Measurements from ENCODE around the gene NTNG1. TPM values are rescaled to one million over a fixed set of nuclear protein-coding genes. Genes with fewer than 3 reads are reported as not detected.
"Not testable (repeated sequence)": the region's sequence is repeated elsewhere in the genome, so short reads cannot be mapped to it uniquely, and the experiment has no call there.

The NTNG1 gene
- total RNA-seq, 1 experiment from 2014 or later, result 0.41 TPM

DNA sequence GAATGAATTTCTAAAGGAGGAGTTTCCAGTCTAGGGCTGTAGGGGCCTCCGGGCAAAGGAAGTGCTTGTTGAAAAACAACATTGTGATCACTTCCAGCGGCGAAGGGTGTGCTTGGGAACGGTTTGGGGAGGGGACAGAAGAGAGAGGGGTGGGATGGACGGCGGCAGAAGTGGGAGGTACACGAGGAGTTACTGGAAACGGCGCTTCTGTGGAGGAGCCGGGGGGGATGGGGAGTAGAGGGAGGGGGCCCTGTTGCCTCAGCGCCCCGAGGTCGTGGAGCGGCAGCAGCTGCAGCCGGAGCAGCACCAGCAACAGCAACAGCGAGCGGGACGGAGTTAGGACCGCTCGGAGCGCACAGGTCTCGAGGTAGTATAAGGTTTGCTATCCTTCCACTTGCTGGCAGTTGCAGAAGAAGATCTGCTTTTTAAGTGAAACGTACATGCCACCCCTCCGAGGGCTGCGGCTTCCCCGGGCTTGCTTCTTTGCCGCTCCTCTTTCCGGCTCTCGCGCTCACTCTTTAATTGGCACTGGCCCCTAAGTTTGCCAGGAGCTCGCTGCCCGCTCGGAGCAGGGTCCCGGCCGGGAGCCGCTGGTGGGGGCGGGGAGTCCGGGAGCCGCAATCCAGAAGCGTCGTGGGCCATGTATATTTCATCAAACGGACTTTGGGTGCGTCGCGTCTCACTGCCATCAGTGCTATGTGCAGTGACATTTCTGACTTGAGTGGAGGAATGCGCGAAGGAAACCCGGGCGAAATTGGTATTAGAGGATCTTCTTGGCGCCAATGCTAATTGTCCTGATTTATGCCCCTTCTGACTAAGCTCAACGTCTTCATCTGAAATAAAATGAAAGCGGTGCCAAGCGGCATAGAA is 771 bp upstream of the NTNG1 start:
- peak; percentile 60 for DNase-seq (ENCODE audit: low read depth)

DNA sequence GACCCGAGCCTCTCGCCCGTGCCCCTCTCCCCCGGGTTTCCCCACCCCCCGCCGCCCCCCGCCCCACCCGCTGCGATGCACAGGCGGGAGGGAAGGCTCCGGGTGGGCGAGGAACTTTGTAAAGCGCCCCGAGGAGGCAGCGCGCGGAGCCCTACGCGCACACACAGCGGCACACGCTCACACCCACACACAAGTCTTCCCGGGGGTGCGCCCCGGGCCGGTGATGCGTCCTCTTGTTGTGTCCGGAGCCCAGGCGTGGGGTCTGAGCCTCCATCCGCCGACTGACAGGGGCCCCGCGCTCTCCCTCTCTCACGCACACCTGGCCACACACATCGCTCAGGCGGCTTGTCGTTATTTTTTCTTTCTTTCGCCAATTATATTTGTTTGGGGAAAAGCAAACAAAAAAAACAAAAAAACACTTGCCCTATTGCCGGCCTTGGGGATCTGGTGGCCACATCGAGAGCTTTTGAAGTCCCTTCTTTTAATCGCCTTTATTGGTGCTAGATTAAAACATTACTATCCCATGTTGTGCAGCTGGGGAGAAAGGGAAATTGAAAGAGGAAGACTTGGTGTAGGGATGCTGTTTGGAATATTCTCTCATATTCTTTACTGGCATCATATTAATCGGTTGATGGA is 770 bp downstream of the NTNG1 start:
- in situ Hi-C loops (cut with HindIII; ENCODE audit: low pct_unique_long_range_greater_than_20kb, low sequenced_read_pairs), result no loop called here

More for the DNA sequence above, 771 bp upstream of the NTNG1 start:
- in situ Hi-C loops (cut with HindIII; ENCODE audit: low pct_unique_long_range_greater_than_20kb, low sequenced_read_pairs), result no loop called here

DNA sequence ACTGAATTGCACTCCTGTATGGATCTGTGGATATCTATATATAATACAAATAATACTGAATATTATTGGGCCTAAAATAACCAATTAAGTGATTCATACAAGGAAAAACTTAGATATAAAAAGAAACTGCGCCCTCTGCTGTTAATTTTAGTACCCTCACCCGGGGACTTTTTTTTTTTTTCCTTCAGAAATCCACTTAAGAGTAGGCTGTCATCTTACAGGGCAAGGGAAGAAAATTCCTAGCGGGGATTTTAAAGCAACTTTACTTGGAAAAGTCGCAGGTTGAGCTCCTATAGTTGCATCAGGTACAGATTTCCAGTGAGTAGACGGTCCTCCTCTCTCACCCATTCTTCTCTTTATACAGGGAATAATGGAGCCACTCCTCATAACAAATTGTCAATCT is 1.3 kb downstream of the NTNG1 start:
- in situ Hi-C loops (cut with HindIII; ENCODE audit: low pct_unique_long_range_greater_than_20kb, low sequenced_read_pairs), result no loop called here
- DNase-seq (ENCODE audit: low read depth), result peak; percentile 64

More for the DNA sequence above, 770 bp downstream of the NTNG1 start:
- DNase-seq (ENCODE audit: low read depth), result no peak

DNA sequence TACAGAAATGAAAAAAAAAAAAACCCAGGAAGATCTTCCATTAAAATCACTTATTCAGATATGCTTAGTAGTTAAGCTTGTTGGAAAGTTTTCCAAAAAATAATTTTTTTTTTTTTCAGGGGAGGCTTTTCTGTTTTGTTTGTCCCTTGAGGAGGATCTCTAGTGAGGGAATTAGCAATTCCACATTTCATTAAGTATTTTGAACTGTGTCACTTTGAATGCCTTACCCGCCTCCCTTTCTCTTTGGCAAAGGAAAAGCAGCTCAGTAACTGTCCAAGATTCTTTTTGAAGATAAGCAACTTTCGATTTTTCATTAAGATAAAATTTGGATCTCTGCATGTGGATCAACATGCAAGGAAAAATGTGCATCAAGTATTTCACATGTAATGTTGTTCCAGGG is 1.8 kb downstream of the NTNG1 start:
- DNase-seq (ENCODE audit: low read depth), result no peak
- in situ Hi-C loops (cut with HindIII; ENCODE audit: low pct_unique_long_range_greater_than_20kb, low sequenced_read_pairs), result no loop called here

DNA sequence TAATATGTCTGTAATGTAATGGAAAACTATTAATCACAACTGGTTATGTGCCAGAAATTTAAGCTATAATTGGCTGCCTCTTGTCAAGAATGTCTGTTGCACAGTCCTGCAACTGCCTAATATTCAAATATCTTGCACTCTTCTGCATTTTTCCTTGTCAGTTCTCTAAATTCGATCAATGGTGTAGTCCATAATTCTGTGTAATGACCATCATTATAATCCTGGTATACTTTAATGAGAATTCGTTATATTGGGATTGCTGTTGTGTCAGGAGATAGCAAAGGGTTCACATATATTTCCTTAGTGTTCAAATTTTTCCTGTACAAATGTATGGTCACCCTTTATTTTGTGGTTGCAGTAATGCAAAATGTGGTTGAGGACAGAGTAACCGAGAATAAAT is 4.8 kb downstream of the NTNG1 start:
- in situ Hi-C loops (cut with HindIII; ENCODE audit: low pct_unique_long_range_greater_than_20kb, low sequenced_read_pairs), result no loop called here
- no peak for DNase-seq (ENCODE audit: low read depth)

DNA sequence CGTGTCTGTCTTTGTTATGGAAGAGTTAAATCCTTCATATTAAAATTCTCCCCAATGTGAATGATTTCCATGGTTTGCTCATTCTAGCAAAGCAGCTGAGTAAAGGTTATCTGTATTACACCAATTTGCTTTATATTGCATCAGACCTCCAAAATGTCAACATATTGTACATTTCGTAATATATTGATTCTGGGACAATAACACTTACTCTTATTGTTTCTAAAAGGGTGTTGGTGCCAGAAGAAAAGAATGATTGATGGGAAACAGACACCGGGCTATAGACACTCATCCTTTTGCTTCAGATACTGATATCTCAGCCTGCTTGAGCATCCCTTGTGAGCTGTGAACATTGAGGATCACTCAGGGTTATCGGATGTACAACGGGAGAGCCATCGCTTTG is 7.0 kb downstream of the NTNG1 start:
- DNase-seq (ENCODE audit: low read depth), result no peak
- in situ Hi-C loops (cut with HindIII; ENCODE audit: low pct_unique_long_range_greater_than_20kb, low sequenced_read_pairs), result no loop called here

DNA sequence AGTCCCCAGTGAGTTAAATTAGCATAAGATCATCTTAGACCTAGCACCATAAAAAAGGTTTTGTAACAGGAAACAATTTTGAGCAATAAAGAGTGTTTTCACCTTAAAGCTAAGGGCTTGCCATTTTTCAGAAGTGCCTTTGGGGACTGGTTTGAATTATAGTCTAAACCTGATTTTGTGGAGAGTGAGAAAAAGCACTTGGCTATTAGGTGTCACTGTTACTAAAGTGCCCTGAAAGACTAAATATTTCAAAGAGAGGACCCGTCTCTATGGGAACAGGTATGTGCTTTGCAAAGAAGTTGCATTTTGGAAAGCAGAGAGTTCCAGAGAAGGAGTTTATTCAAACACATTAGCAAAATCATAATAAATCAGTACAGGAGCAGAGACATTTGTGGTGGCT is 9.1 kb downstream of the NTNG1 start:
- no peak for DNase-seq (ENCODE audit: low read depth)
- in situ Hi-C loops (cut with HindIII; ENCODE audit: low pct_unique_long_range_greater_than_20kb, low sequenced_read_pairs), result no loop called here

DNA sequence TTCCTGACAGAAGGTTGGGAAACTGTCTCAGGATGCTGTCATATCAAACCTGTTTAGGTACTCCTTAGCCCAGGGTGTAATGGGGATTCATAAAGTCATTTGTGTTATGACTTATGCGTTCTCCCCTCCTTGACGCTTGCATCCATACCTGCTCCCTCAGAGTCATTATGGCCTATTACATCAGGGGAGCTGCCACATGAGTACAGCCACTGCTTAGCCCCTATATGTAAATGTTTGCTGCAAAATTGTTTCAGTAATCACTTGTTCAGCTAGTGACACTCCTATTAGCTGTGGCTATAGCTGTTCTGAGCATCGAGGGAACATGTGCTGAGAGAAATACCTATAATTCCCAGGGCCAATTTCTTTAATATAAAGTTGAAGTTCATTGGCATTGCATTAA is 10.5 kb downstream of the NTNG1 start:
- in situ Hi-C loops (cut with HindIII; ENCODE audit: low pct_unique_long_range_greater_than_20kb, low sequenced_read_pairs), result no loop called here
- DNase-seq (ENCODE audit: low read depth), result no peak

DNA sequence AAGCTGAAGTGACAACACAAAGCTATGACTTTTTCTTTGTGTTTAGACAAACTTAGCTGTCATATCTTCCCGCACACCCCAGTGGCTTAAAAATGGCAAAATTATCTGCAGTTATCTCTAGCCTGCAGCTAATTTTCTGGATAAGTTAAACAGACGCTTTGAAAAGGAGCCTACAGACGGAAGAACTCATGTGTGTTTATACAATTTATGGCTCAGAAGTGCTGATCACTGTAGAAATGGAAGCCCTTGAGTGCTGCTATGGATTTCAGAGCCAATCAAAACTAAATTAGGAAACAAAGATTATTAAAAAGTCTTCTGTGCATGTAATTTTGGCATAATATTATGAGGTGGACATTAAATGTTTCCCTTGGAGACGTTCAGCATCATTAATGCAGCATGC is 11.6 kb downstream of the NTNG1 start:
- in situ Hi-C loops (cut with HindIII; ENCODE audit: low pct_unique_long_range_greater_than_20kb, low sequenced_read_pairs), result no loop called here
- DNase-seq (ENCODE audit: low read depth), result no peak

DNA sequence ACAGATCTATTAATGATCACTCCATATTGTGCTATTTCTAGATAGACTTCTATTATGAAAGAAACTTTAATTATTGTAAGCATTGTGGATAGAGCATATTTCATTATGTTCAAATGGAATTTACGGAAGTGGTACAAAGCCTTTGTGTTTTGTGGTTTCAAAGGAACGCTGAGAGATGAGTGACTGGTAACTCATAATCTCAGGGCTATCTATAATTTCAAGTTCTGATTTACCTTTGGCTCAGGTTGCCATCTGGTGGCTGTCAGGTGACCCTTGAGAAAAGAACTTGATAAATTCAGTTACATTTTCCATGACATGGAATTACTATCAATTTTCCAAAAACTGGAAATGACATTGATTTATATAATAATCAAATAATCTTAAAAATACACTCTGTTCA is 12.2 kb downstream of the NTNG1 start:
- in situ Hi-C loops (cut with HindIII; ENCODE audit: low pct_unique_long_range_greater_than_20kb, low sequenced_read_pairs), result no loop called here
- no peak for DNase-seq (ENCODE audit: low read depth)

DNA sequence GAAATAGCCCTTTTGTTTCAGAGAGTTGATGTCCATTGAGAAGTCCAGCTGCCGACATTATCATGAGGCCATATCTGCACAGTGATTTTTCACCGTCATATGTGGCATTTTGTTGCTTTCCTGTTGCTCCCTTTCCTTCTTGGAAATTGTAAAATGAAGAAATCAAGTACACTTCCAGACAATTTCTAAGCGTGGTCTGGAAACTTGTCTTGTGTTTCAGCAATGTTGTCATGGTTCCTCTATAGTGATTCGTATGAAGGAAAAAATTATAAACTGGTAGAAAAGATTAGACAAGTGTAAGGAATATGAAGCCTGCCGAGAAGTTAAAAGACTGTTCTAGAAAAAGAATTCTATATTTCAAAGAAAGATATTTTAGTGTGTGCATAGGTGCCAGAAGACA is 17.7 kb downstream of the NTNG1 start:
- DNase-seq (ENCODE audit: low read depth), result no peak
- in situ Hi-C loops (cut with HindIII; ENCODE audit: low pct_unique_long_range_greater_than_20kb, low sequenced_read_pairs), result no loop called here

DNA sequence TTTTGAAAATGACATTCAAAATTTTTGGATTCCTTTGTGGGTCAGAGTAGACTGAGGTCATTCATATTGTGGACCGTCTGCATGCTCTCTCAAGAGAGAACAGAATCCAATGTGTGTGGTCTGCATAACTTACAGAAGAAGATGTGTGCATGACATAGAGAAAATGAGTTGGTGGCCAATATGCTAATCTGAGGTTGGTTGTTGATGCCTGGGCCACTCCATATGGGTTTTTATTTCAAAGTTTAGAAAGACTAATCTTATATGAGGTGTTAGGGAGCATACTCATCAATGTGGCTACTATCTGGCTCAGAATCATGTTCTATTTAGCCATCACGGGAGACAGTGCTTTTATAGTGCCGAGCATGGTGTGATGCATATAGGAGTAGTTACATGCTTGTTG is 18.2 kb downstream of the NTNG1 start:
- DNase-seq (ENCODE audit: low read depth), result no peak
- in situ Hi-C loops (cut with HindIII; ENCODE audit: low pct_unique_long_range_greater_than_20kb, low sequenced_read_pairs), result no loop called here

DNA sequence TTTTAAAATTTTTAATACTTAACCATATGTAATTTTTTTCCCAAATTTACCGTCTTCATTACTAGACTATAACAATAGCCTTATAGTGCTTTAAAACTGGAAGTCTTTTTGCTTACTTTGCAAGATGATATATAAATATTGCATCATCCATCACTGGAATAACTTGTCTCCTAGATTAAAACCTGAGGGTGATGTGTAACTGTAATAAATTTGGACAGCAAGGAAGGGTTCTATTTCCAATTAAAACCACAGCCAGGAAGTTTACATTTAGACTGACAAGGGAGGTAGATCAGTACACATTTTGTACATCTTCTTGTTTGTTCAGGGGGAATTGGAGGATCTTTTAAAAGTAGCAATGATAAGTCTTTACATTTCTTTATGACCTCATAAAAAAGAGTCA is 21.9 kb downstream of the NTNG1 start:
- in situ Hi-C loops (cut with HindIII; ENCODE audit: low pct_unique_long_range_greater_than_20kb, low sequenced_read_pairs), result no loop called here
- no peak for DNase-seq (ENCODE audit: low read depth)

DNA sequence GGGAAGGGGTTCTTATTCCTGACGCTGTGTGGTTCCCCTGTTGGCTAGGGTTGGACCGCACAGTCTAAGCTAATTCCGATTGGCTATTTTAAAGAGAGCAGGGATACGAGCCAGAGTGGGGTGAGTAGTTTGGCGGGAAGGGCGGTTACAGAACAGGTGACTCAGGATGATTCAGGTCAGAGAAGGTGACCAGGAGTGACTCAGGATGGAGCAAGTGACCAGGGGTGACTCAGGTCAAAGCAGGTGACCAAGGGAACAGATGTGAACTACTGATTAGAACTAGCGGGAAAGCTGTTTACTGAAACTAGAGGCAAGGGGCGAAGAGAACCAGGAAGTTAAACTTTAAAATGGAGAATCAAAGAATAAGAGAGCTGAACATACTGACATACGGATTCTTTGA is 24.1 kb downstream of the NTNG1 start:
- in situ Hi-C loops (cut with HindIII; ENCODE audit: low pct_unique_long_range_greater_than_20kb, low sequenced_read_pairs), result not testable (repeated sequence)
- DNase-seq (ENCODE audit: low read depth), result peak; percentile 54

DNA sequence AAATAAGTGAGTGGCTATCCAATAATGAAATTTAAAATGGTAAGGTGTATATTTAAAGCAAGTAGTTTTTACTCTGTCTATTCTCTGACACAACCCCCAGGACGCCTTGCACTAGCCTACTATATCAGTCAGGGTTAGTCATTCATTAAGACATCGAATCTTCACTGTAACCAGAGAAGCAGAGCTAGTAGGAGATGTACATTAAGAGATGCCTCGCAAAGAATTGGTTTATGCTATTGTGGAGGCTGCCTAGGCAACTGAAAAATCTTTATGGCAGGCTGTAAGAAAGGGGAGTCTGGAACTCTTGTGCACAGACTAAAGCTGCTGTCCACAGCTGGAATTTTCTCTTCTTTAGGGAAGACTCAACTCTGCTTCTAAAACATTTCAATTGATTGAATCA is 28.8 kb downstream of the NTNG1 start:
- no peak for DNase-seq (ENCODE audit: low read depth)
- in situ Hi-C loops (cut with HindIII; ENCODE audit: low pct_unique_long_range_greater_than_20kb, low sequenced_read_pairs), result no loop called here

DNA sequence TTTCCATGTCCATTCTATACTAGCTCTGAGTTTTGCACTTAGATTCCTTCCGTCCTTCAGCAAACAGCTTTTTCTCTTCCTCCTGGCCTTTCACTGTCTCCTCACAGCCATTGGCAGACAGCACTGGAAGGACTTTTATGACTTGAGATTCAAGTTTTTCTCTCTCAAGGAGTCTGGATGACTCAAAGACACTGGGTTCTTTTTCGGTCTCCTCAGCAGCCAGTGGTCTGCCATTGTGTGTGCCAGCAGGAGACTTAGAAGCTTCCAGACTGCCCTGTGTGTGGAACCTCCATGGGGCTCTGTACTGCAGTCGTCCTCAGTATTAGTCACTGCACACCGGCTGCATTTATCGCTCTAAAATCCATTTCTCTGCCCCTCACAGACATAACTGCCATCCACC is 30.5 kb downstream of the NTNG1 start:
- DNase-seq (ENCODE audit: low read depth), result no peak
- in situ Hi-C loops (cut with HindIII; ENCODE audit: low pct_unique_long_range_greater_than_20kb, low sequenced_read_pairs), result no loop called here

DNA sequence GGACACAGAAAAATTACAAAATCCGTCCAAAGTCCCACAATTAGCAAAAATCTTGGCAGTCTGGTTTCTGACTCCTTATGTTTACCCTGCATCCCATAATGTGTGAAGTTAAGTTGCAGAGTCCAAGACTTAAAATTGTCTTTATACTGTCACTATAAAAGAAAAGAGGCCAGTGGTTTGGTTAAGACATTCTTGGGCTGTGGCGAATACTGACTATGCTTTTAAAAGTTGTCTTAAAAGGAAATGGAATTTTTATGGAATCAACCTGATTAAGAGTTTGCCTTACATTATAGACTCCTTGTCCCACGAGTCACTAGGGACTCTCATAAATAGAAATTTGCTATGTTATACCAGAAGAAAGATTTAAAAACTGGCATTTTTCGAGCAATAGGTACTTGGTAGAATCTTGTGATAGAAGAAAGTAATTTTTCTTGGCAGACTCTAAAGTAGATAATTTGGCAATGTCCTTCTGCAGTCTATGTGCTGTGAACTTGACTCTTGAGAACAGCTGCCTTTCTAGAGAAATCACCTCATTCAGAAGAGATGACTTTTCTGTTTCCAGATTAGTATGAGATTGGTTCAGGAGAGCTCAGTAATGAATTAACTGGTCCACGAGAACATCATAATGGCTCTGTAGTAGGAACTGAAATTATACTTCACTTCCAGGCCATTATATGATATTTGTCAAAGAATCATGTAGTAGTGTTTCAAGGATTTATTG is 31.8 kb downstream of the NTNG1 start:
- in situ Hi-C loops (cut with HindIII; ENCODE audit: low pct_unique_long_range_greater_than_20kb, low sequenced_read_pairs), result no loop called here
- no peak for DNase-seq (ENCODE audit: low read depth)

DNA sequence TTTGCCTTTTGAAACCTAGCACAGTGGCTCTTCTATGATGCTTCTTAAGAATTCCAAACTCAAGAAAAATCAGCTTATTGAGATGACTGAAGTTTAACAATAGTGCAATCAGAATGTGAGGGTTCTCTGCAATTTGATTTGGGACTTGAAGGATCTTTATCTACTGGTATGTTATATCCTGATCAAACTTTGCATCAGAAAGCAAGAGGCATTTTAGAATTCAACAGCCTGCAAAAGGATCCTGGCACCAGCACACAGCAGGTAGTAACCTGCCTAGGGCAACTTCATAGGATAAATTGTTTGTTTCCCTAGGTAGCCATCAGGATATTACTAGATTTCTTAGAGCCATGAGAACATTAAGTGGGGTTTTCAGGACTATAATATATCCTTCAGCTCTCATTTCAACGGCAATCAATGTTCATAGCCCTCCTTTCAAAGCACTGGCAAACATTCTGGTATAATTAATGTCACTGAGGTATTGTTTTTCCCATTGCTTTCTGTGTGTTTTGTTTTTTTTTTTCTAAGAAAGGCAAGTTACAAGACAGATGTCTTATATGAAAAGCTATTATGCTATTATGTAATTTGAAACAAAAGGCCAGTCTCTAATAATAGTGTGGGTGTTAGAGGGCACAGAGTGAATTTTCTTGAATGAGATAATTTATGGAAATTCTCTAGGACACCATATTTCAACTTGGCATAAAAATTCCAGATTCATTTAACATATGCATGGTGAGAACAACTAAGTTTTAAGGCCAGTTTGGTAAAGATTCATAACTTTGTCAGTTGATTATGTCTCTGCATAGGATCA is 34.5 kb downstream of the NTNG1 start:
- in situ Hi-C loops (cut with HindIII; ENCODE audit: low pct_unique_long_range_greater_than_20kb, low sequenced_read_pairs), result no loop called here
- DNase-seq (ENCODE audit: low read depth), result no peak
